Retina (tissue), 1 donor: Measurements from ENCODE around the gene C1QL1.

Source experiments
- DNase-seq: peaks from one replicate; pipeline ENCODE4 v3.0.0-alpha.2; 2016

The C1QL1 gene

DNA sequence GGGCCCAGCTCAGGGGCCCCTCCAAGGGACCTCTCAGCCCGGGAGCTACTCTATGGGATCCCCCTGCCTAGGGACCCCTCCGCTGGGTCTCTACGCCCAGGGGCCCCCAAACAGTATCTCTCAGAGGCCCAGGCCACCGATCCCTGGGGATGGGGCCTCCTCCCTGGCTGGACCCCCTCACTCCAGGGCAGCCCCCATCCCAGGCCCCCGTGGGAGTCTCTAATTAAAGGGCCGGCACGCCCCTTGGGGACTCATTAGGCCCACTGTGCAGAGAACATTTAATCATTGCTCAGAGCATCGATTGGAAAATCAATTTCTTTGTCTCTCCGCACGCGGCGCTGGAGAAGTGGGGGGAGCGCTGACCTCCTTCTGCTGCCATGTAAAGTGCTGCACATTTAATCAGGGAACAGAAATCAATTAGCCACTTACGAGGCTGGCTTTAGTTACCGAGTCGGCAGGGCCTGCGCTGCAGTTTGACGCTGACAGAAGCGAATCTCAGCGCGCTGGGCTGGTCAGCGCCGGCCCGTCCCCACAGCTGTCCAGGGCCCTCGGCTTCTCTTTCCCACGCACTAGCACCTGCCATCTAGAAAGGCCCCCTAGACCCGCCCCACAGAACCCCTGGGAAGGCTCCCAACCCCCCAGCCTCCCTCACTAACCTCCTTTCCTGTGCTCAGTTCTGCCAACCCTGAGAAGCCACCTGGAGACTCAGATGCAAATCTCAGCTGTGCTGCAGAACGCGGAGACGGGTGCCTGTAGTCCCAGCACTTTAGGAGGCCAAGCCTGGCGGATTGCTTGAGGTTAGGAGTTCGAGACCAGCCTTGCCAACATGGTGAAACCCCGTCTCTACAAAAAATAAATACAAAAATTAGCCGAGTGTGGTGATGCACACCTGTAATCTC, 20.2 kb upstream of the C1QL1 start:
- DNase-seq = peak; percentile 83

GRCh38 chr17:44983563-44983962, 15.5 kb upstream of the C1QL1 start:
- no peak for DNase-seq

DNA sequence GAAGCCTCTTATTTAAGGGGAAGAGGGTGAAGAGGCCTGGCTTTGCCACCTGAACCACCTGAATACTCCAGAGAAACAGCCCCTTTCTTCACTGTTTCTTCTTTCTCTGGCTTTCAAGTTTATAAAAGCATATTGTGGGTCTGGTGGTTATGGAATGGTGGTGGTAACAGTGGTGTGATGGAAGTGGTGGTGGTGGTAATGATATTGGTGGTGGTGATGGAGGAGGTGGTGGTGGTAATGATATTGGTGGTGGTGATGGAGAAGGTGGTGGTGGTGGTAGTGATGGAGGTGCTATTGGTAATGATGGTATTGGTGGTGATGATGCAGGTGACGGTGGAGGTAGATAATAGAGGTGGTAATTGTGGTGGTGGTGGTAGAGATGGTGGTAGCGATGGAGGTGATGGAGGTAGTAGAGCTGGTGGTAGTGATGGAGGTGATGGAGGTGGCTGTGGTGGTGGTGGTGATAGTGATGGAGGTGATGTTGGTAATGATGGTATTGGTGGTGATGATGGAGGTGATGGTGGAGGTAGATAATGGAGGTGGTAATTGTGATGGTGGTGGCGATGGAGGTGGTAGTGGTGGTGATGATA, 14.1 kb upstream of the C1QL1 start:
- no peak for DNase-seq

- DNase-seq = no peak
Observed at GRCh38 chr17:44981221-44981968, 13.3 kb upstream of the C1QL1 start.

DNA sequence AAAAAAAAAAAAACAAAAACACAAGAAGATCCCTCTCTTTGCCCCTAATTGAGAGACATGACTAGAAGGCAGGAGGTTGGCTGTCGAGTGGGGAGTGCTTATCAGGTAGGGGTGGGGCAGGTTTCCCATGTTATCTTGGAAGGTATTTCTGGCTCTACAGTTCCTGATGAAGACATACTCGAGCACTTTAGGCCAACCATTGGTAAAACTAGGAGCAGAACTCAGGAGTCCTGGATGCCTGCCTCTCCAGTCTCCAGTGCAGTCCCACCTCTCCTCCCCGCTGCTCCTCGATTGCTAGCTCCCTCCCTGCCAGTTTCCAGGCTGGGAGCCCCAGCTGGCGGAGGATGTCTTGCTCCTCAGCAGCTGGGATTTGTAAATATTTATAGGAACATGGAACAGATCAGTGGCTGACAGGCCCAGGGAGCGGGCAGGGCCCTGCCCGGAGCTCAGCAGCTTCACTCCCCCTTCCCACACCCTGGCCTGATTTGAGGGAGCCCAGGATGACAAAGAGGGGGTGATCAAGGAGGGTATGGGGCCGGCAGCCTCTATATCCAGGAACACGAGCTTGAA, 11.4 kb upstream of the C1QL1 start:
- DNase-seq = no peak

DNA sequence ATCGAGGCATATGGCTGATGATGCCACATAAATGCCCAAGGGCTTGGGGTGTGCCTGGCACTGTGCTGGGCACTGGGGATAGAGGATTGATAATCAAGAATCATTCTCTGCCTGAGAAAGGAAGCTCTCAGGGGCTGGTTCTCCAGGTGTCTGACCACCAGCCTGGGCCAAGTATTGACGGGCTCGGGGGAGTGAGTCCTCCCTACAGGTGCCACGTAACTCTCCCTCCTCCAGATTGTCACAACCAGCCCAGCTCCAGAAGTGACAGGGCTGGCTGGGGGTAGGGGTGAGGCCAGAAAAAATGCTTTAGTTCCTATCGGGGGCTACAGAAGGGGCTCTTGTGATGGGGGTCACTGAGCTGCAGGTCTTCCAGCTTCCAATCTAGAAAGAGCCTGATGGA, 10.7 kb upstream of the C1QL1 start:
- DNase-seq = no peak

GRCh38 chr17:44977814-44978550, 9.9 kb upstream of the C1QL1 start:
- DNase-seq = no peak

- DNase-seq = no peak
Observed at GRCh38 chr17:44977065-44977464, 9.0 kb upstream of the C1QL1 start.

GRCh38 chr17:44976206-44976605, 8.1 kb upstream of the C1QL1 start:
- no peak for DNase-seq

- no peak for DNase-seq
Observed at GRCh38 chr17:44972953-44973352, 4.8 kb upstream of the C1QL1 start.

GRCh38 chr17:44971776-44972483, 3.8 kb upstream of the C1QL1 start:
- DNase-seq = no peak

- peak; percentile 65 for DNase-seq
Observed at GRCh38 chr17:44970136-44970741, 2.1 kb upstream of the C1QL1 start.

GRCh38 chr17:44969144-44969780, 1.2 kb upstream of the C1QL1 start:
- no peak for DNase-seq

DNA sequence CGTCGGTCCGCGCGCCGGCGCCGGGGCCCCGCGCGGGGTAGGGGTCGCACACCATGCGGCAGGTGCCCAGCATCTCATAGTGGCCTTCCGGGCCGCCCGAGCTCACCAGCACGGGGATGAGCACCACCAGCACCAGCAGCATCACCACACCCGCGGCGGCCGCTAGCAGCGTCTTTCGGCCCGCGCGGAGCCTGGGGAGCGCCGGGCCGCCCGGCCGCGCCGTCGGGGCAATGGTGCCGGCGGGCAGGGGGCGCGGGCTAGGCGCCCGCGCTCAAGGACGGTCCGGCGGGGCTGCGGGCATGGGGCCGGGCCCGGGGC, 237 bp downstream of the C1QL1 start:
- DNase-seq = no peak

DNA sequence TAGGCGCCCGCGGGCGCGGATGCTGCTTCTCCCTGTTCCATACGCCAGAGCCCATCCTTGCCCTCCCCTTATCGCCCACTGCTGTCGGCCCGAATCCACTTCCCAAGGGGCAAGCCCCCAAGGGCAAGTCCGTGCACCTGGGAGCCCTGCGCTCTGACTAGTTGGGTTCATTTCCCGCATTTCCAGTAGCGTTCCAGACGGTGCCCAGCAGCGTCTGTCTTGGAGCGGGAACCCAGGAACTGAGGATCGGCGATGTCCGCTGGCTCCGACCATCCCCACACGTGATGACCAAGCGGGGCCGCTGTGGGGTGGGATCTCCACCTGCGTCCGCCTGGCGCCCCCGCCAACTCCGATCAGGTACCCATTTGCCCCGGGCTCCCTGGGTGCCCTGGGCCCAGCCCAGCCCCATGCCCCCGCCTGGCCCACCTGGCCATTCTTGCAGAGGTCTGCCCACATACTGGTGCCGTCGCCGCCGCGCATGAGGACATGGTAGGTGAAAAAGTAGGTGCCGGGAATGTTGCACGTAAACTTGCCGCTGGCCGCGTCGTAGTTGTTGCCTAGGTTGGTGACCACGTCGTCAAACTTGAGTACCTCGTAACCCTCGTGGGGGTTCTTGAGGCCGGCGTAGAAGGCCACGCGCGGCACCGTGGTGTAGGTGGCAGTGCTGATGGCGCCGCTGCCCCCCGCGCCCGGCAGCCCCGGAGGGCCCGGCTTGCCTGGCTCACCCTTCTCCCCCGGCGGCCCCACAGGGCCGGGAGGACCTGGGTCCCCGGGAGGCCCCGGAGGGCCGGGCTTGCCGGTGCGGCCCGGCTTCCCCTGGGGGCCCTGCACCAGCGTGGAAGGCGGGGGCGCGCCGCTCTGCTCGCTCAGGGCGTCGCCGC, 837 bp downstream of the C1QL1 start:
- DNase-seq = peak; percentile 61

- no peak for DNase-seq
Observed at GRCh38 chr17:44966348-44967025, 1.6 kb downstream of the C1QL1 start.

- no peak for DNase-seq
Observed at GRCh38 chr17:44965481-44966234, 2.4 kb downstream of the C1QL1 start.

DNA sequence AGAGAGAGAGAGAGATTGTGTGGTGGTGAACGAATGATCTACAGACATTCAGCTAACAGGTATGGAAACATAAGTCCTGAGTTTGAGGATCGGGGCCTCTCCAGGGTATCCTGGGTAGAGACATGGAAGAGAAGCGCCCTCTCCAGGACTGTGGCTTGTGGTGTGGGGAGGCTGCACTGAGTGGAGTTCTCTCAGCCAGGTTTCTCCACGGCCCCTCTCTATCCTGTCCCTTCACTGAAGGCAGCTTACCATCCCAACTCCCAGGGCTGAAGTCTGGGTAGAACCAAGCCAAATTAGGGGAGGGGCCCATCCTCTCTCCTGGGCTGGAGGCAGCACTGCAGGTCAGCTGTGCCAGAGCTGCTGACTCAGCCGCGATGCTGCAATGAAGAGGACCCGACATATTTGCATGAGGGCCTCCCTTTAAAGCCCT, 6.2 kb downstream of the C1QL1 start:
- DNase-seq = no peak

DNA sequence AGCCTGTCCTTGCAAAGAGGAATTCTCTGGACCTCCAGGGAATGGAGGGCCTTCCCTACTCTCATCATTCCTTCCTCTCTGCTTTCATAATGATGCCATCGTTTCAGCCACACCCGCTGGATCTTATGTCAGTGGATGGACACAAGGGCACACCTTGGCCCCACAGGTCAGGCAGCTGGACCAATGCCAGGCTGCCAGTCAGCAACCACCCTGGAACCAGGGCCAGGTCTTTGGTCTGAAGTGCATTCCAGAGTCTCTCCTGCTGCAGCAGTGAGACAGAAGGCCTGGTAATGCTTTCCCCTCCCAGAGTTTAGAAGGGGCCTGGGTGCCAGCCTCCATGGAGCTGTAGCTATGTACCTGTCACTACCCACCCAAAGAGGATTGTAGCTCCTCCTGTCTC, 7.4 kb downstream of the C1QL1 start:
- DNase-seq = no peak
